ENCODE data around the gene SEPHS1. TPM values are rescaled to one million over a fixed set of nuclear protein-coding genes. Genes with fewer than 3 reads are reported as not detected.

The SEPHS1 gene
- polyA plus RNA-seq (2012; rRNA removed) = 64.8 and 79.8 TPM in 2 replicates
- 62.8 and 85.9 TPM in 2 replicates for polyA plus RNA-seq (2012; cell fraction: cytosol; rRNA removed)
- 37.6 and 59.0 TPM in 2 replicates for polyA plus RNA-seq (2012; cell fraction: nucleus; rRNA removed)

- H4K20me1 ChIP-seq (ENCODE audit: insufficient read depth) = no peaks in the 10 kb centered on the region
- no peaks in the 10 kb centered on the region for H3K9me2 ChIP-seq
- peak within 1 kb of the TSS; percentile 88 for H2AFZ ChIP-seq (ENCODE audit: low read depth)
- peak within 1 kb of the TSS; percentile 89 for H3K4me2 ChIP-seq
- peak; percentile 97 for DNase-seq
- H3K27ac ChIP-seq (ENCODE audit: low read depth in 2 of 2, low read length in 1 of 2) = peak within 1 kb of the TSS; percentile 81 to 99
- WGBS (ENCODE audit: low lambda C conversion rate) = under 1% methylated on average over 54 of the region's 65 CpGs
- peak within 1 kb of the TSS; percentile 79 for H3K4me3 ChIP-seq (ENCODE audit: low read depth in 2 of 2, low read length in 1 of 2)
- ChIA-PET POLR2A (interaction anchor here (0.6 to 1.0 kb wide), 3 partner anchors 24 to 119 kb away, joined by 3 read pairs; no protein-coding TSS in a partner anchor), CTCF (interaction anchor here (1.6 to 2.6 kb wide), 2 partner anchors 24 to 92 kb away, joined by 6 to 18 read pairs; no protein-coding TSS in a partner anchor)
- H3K36me3 ChIP-seq (replicated peaks in 1 of 2; ENCODE audit: control insufficient read depth in 1 of 2, insufficient read depth in 2 of 2, low read length in 1 of 2) = peaks cover 8 to 11% of the 10 kb centered on the region in 2 experiments
- H3K4me1 ChIP-seq (ENCODE audit: control insufficient read depth in 1 of 2, insufficient read depth in 2 of 2, low read depth in 1 of 2, low read length in 1 of 2) = peaks cover 0 to 17% of the 10 kb centered on the region in 2 experiments; a peak in 2 of 4 replicates
- H3K9me3 ChIP-seq = no peaks in the 10 kb centered on the region
- peaks cover 21% of the 10 kb centered on the region for H3F3A ChIP-seq (replicated peaks; ENCODE audit: insufficient read depth)
- no peak for TF ChIP-seq TEAD4 (IDR thresholded peaks at IDR 0.05; ENCODE audit: borderline replicate concordance, insufficient read depth)
- no peak for TF ChIP-seq GATA2 (CRISPR knock-in tag; IDR thresholded peaks at IDR 0.05)
- peak; percentile 17; the same call in 1 of the 2 replicates for TF ChIP-seq MXI1 (IDR thresholded peaks at IDR 0.05; ENCODE audit: low read depth, low read length)
- TF ChIP-seq SIN3A (IDR thresholded peaks at IDR 0.05; ENCODE audit: borderline replicate concordance, low read depth, low read length) = peak; percentile 15; the same call in 1 of the 2 replicates
- peak; percentile 80 for TF ChIP-seq TAF1 (IDR thresholded peaks at IDR 0.05; ENCODE audit: borderline replicate concordance, low read depth, low read length)
- no peak for TF ChIP-seq MEF2A (IDR thresholded peaks at IDR 0.05; ENCODE audit: borderline replicate concordance, low read depth)
- TF ChIP-seq FOXJ3 (CRISPR knock-in tag; IDR thresholded peaks at IDR 0.05) = no peak
- TF ChIP-seq MAX (IDR thresholded peaks at IDR 0.05; ENCODE audit: low read depth) = peak; percentile 75
- TF ChIP-seq RFX5 (IDR thresholded peaks at IDR 0.05; ENCODE audit: low read length) = no peak
- TF ChIP-seq FOXM1 (IDR thresholded peaks at IDR 0.05; ENCODE audit: low read depth) = peak; percentile 94
- peak; percentile 64; the same call in 1 of the 2 replicates for TF ChIP-seq YY1 (IDR thresholded peaks at IDR 0.05; ENCODE audit: low read depth)
- TF ChIP-seq USF2 (IDR thresholded peaks at IDR 0.05; ENCODE audit: borderline replicate concordance, low read depth, low read length) = no peak
- TF ChIP-seq REST (IDR thresholded peaks at IDR 0.05; ENCODE audit: low read depth, low read length) = peak; percentile 70
- TF ChIP-seq POLR2AphosphoS5 (IDR thresholded peaks at IDR 0.05; ENCODE audit: low read depth, low read length) = no peak; the same call in 1 of the 2 replicates
- 0 out of 2 replicates have a peak, but pooled peaks have one; percentile 29 for TF ChIP-seq NFIC (IDR thresholded peaks at IDR 0.05; ENCODE audit: borderline replicate concordance)
- TF ChIP-seq RCOR1 (IDR thresholded peaks at IDR 0.05; ENCODE audit: low read length) = peak; percentile 44; the same call in 1 of the 2 replicates
- TF ChIP-seq IRF3 (IDR thresholded peaks at IDR 0.05; ENCODE audit: low read depth, low read length) = no peak
- TF ChIP-seq EP300 (IDR thresholded peaks at IDR 0.05; ENCODE audit: borderline replicate concordance in 1 of 2, low read depth in 1 of 2, low read length in 1 of 2) = peak; percentile 25 to 56; a peak in 1 of 4 replicates
- peak; percentile 65 for TF ChIP-seq CHD2 (IDR thresholded peaks at IDR 0.05; ENCODE audit: low read length, partially characterized antibody)
- peaks cover 38% of the 10 kb centered on the region for H3K79me2 ChIP-seq (ENCODE audit: insufficient read depth)
- no peaks in the 10 kb centered on the region for H3K27me3 ChIP-seq (ENCODE audit: insufficient read depth)
- H3K9ac ChIP-seq = peak within 1 kb of the TSS; percentile 96
Measured at GRCh38 chr10:13348216-13349017, at the start of gene SEPHS1. Gene SEPHS1, minus strand, starts transcription at chr10:13348293. Its CDS starts 3,343 bp downstream, at chr10:13344950.

All from SK-N-SH (cell line).